Stimulated activated CD8-positive, alpha-beta memory T cell treated with anti-CD3 and anti-CD28 coated beads, Interleukin-15, amount 100 ng/mL, for 24 hours (primary cell): Measurements from ENCODE around the gene HIPK2.
"Not testable (repeated sequence)": the region's sequence is repeated elsewhere in the genome, so short reads cannot be mapped to it uniquely, and the experiment has no call there.

Experiments used
- DNase-seq: peaks from one replicate; pipeline ENCODE4 v3.0.0-alpha.2; 2020; ENCODE audit warnings: low read depth

The HIPK2 gene

DNA sequence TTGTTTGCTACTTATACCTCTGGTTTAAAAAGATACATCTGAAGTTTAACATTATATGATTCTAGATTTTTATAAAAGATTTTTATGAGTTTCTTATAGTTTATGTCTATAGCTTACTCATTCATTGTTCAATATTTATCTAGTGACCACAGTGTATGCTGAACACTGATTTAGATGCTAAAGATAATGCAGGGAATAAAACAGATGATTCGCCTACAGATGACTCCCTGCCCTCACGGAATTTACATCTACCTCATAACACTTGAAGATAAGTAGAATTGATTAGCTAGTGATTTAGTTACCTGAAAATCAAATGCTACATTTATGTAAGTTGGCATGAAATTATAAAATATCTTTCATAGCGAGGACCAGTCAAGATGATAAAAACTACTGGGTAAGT, 105.8 kb downstream of the HIPK2 start:
- no peak for DNase-seq

DNA sequence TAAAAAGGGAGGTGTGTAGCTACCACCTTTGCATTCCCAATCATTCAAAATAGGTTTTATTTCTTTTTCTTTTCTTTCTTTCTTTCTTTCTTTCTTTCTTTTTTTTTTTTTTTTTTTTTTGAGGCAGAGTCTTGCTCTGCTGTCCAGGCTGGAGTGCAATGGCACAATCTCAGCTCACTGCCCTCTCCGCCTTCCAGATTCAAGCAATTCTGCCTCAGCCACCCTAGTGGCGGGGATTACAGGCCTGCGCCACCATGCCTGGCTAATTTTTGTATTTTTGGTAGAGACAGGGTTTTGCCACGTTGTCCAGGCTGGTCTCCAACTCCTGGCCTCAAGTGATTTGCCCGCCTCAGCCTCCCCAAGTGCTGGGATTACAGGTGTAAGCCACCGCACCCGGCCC, 107.1 kb downstream of the HIPK2 start:
- DNase-seq: not testable (repeated sequence)

DNA sequence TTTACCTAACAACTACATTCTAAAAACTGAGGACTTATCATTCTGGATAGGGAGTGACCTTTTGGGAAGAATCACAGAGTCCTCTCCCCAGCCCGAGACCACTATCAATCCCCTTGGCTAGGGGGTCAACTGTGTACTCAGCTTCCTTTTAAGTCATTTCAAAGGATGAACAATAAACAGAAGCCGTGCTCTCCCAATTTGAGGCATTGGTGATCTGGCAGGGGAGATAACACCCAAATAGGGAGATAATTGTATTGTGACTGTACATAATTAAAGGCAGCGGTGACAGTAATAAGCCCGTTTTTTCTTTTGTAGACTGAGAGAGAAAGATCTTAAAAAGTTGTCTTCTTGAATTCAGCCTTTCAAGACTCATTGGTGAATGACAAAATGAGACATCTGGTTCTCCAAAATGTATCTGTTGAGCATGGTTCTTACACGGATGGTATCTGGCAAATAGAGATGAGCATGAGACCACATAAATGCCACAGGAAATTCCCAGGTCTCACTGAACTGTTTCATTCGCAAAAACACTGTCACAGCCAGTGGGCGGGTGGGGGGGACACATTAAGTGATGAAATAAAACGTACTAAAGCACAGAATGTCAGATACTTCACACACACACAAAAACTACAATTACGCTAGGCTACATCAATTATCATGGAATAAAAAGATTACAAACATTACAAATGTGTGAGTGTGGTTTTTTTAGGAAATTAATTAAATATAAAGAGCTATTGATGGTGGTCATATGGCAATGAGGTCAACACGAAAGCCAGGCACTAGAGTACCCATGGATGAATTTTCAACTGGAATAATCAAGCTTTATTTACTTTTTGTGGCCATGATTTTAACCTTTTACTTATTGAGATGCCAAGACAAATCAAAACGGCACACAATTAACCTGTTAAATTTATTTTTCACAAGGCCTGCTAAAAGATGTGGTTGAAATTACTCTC, 108.4 kb downstream of the HIPK2 start:
- no peak for DNase-seq

DNA sequence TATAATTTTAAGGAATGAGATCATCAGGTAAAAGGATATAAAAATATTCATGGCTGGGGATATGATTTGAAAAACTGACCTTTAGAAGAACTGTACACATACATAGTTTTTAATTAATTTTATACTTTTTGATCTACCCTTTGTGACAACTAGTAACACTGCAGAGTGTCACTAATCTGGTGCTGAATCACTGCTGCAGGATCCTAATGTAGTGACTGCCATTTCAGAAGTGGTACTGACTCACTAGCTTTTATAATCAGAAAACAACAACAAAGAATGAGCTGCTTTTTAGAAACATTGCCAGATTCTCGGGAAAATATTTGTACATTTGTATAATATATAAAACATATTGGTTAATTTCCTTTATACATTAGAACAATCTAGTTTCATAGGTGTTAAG, 110.4 kb downstream of the HIPK2 start:
- no peak for DNase-seq

DNA sequence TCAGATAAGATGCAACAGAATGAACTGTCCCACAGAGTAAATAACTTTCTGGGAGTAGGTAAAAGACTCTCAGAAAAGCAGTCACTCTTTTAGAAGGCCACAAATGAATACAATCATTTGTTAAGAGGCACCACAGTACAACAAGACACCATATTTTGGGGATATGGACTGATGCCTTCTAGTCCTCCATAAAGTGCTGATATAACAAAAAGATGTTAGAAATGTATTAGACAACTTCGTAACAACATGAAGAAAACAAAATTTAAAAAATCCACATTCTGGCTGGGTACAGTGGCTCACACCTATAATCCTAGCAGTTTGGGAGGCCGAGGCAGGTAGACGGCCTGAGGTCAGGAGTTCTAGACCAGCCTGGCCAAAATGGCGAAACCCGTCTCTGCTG, 111.3 kb downstream of the HIPK2 start:
- DNase-seq: no peak

DNA sequence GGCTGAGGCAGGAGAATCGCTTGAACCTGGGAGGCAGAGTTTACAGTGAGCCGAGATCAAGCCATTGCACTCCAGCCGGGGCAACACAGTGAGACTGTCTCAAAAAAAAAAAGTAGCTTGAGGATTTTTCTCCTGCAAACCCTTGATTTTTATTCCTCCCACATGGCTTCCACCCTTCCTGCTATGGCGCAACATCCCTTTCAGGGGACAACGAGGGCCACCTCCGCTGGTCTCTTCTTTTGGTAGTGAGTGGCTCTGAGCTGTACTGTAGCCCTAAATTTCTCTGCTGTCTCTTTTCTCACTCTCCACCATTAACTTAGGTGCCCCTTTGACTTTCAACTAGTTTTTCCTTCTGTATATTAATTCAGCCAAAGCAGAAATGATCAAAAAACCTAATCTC, 113.4 kb downstream of the HIPK2 start:
- no peak for DNase-seq

DNA sequence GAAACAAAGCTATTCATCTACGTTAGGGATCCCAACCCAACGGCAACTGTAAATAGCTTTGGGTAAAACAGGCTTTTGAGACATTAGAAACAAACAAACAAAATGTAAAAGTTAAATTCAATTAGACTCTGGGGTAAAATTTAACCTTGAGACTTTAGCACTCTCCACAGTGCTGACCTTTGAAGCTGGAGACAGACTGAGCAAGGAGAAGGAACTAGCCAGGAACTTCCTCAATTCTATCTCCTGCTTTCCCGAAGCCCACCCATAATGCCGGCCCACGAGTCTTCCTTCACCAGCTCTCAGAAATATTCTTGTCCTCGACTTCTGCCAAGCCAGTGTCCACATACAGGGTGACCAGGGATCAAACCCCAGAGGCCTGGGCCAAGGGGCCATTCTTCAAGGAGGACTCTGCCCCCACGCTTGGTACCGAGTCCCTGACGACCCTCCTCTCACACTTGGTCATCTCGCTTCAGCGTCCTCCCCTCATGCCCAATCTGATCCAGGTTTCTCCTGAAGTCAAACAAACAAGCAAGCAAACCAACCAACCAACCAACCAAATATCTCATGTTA, 114.1 kb downstream of the HIPK2 start:
- DNase-seq: no peak

DNA sequence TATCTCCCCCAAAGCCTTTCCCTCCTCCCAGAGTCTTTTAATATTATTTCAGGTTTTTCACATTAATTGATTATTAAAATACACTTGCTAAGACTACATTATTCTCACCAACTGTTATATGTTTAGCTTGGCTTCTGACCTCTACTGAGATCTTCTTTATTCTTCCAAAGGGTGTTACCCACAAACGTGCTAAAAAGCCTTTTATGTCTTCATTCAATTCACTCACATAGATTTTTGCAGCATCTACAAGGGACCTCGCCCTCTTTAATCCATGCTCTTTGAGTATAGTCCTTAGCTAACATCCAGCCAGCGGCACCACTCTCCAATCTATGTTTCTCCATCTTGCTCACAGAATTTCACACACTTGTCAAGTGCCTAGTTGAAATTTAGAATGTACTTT, 115.9 kb downstream of the HIPK2 start:
- no peak for DNase-seq

DNA sequence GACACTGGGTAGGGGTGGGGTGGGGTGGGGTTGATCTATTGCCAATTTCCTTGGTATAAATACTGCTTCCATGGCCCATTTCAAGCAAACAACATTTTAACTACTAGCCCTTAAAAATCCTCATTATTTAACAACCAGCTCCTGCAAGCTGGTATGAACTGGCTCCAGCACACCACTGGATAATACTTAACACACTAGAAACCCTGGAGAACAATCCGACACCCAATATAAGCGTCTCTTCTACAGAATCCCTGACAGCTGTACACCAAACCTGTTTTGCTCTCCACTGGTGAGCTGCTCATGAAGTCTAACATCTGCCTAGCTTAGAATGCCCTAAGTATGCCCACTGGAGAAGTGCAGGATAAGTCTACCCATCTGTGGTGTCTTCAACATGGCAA, 116.8 kb downstream of the HIPK2 start:
- DNase-seq: no peak

DNA sequence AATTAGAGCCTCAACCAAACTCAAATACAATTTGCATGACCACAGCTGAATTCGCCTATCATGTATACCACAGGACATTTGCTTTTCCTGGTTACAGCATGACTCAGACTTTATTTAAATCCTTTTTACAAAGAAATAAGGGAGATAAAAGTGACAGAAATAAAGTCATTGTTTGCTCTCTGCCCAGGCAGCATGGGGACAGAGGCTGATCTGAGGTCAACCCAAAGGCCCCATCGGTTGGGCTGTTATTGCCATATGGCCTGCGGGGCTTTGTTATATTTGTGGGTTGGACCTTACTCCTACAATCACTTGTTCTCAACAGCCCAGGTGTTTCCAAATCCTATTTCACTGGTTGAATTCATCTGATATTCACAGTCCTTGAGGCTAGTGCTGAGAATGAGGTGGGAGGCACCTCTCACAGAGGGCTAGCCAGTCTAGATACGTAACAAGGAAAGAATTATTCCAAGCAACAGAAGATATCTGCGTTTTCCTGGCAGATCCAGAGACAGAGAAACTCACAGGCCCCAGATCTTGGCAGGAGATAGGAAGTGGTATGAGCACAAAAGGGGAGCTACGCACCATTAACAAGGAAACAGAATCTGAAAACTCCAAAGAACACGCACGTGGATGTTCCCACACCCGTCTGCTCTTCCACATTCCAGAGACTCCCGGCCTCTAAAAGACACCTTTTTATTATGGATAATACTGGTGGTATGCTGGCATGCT, 117.3 kb downstream of the HIPK2 start:
- DNase-seq: no peak

DNA sequence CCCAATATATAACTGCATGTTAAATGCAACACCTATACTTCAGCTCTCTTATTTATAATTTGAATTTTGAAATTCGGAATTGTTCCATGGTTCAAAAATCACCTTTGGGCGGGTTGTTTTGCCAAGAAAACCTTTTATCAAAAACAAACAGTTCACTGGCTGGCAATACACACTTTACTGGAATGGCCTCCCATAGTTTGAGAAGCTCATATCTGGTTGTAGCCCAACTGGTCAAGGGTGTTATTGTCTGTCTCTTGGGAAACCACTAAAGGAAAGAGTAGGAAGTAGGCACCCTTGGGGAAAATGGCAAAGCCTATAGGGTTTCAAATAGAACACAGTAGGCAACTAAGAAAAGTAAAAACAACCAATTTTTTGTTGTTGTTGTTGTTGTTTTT, 117.9 kb downstream of the HIPK2 start:
- no peak for DNase-seq

DNA sequence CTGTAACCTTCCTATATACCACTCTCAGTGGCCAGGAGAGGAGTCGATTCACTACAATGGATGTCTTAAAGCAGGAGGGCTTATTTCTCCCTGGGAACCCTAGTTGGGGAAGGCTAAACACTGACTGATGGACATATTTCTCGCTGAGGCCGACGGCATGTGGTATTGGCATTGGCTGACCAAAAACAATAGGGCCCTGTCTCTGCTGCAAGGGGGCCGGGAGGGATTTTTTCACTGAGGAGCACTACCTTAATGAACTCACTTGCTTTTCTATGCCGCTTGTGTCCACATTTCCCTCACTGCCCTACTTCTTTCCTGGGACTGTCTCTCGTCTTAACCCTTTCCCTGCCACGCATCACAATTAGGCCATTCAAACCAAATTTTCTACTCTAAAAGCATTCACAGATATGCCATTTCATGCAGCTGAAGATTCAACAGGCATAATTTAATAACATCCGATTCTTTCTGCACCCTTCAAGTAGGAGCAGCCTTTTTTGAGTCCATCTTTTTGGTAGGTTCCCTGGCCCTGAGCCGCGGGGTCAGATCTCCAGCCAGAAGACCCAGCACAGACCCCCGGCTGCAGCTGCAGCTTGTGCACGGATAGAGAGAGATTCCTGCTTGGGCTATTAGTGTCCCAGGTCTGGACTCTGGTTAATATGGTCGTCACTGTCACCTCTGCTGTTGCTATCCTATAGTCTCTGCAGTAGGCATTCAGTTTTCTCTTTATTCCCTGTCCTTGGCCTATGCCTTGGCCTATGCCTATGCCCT, 118.7 kb downstream of the HIPK2 start:
- no peak for DNase-seq

DNA sequence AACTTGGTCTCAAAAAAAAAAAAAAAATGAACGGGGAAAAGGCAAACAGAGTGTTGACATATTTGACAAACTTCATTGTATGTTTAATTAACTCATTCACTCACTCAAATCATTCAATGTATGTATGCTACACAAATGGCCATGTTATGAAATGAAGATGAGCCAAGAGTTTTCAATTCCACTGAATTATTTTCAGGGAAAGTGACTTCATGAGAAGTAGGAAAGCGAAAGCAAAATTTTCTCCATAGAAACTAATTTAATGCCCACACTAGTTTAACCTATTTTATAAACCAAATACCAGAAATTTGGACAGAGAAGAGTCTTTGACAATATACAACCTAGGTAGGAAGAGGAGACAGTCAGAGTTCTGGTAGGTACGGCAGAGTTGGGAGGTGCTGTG, 119.5 kb downstream of the HIPK2 start:
- DNase-seq: no peak

DNA sequence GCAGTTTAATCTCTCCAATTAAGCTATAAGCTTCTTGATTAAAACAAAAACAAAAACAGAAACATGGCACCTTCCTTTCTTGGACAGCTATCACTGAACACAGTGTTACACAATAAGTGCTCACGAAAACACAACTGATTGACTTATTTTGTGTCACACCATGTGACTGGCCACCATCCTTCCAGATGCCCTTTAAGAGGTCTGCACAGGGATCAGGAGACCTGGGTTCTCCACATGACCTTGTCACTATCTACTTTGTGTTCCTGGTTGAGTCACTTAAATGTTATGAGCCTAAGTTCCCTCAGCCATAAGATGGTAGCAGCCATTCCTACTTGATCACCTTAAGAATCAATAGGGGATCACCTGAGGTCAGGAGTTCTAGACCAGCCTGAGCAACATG, 120.1 kb downstream of the HIPK2 start:
- DNase-seq: no peak

DNA sequence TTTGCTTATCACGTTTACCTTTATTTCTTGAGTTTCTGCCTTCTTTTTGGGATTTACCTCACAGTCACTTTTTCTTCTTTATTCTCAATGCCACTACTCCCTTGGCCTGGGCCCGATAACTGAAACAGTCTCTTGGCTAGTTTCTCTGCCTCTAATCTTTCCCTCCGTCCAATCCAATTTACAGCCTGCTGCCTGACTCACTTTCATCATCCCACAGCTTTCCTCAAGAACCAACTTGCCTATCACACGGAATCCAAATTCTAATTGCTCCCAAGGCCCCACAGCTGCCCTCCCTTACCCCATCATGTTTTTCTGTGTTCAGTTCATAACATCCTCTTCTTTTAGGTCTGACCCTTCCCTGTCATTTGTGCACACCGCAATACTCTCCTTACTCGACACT, 121.4 kb downstream of the HIPK2 start:
- no peak for DNase-seq

DNA sequence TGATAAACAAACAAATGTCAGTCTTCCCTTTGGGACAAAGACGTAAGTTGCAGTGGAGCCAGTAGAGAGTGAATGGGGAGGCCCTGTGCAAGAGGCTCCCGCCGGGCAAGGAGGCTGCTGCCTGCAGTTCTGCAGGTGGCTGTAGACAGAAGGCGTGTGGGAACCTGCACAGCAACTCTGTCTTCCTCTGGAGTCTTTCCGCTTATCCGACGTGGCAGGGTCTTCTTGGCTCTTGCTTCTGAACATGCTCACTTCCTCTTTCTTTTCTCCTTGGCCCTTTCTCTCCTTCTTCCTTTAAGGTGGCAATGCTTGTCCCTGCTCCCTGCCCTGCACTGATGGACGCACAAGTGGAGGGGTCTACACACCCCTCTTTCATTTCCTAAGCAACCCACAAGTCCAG, 122.5 kb downstream of the HIPK2 start:
- no peak for DNase-seq

DNA sequence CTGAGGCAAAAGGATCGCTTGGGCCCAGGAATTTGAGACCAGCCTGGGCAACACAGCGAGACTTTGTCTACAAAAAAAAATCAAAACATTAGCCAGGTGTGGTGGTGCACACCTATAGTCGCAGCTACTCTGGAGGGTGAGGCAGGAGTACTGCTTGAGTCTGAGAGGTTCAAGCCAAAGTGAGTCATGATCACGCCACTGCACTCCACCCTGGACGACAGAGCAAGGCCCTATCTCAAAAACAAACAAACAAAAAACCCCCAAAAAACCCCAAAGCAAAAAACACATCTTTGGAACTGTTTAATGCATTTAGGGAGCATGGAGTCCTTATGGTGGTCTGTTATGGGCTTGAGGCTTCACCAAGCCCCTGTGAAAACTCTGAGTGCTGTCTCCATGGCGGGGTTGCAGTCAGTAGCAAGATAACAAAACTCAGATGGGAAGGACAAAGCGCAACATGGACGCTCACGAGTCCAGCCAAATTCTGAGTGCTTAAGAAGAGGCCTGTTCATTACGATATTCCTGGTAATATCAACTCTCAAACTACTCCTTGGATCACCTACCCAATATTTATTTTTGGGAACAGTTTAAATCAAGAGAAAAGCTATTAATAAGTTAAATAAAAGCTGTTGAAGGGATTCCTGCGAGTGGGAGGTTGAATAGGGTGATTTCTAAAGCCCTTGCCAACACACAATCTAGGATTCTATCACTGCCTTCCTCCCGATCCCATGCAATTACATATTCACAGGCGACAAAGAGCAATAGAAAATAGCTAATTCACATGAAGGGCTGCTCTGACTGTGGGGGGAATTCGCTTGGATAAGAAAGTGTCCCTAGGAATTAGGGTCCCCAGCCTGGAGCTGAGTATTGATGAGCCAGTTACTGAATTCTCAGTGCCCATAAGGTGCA, 123.3 kb downstream of the HIPK2 start:
- no peak for DNase-seq

DNA sequence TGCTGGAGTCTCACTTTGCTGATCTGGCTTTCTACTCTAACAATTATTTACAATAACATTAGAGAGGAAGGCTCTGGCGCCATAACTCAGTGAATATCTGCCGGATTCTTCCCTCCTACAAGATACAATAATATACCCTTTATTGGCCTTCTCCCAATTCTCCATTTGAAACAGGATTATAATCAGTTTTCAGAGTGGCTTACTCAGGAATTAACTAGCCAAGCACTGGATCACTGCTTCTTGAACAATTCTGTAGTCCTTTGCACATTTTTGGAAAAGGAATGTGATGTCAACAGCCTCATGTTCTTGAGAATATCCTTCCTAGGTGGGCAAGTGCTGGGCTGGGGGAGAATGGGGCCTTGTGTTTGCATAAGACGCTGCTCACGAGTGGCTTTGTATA, 125.9 kb downstream of the HIPK2 start:
- no peak for DNase-seq

DNA sequence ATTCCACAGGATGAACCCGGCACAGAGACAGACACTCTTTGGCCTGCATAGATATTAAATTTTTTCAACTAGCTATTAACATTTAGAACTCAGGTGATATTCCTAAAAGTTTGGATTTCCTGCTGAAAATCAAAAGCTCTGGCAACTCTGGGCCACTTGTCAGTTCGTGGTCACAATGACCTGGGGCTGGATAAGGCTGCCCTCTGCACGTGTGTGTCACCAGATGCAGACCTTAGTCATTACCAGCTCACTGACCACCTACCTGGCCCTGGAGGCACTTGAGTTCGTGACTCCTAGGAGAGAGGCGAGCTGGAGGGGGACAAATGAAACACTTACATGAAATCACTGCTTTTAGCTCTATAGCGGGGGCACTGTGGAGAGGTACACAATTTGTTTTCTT, 126.5 kb downstream of the HIPK2 start:
- DNase-seq: no peak

DNA sequence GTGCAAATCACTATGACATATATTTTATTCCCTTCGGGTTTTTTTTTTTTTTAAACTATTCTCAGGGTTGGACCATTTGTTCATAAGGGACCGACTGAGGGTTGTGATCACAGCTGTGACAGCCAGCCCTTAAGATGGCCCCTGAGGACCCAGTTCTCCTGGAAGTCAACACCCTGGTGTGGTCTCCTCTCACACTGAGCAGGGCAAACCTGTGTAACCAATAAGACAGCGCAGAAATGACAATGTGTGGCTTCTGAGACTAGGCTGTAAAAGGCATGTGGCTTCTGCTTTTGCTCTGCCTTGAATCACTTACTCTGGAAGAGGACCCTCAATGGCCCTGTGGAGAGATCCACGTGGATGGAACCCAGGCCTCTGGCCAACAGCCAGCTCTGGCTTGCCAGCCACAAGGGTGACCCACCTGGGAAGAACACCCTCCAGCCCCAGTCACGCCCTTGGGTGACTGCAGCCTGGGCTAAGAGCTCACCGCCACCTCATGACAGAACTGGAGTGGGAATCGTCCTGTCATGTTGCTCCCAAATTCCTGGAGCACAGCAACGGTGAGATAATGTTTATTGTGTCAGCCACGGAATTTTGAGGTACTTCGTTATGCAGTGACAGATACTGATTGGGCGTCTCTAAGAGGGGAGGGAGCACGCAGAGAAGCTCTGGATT, 127.2 kb downstream of the HIPK2 start:
- DNase-seq: no peak

DNA sequence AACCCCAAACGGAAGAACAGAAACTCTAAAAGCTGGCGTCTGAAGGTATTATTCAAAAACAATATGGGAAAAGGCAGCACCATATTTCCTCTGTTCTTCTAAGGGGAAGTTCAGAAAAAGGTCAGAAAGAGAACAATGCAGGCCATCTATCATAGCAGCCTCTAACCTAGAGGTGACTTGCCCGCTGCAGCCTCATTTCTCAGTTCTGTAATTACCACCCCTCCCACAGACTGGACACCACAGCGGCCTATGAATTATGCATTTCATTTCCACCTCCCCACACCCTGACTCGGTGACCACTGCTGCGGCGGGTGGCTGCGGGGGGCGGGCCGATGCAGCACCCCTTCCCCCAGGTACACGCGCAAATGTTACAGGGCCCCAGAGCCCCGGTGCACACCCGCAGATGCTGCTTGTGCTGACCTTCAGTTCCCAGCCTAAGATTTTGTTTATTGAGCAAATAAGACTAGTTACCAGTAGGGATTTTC, 128.8 kb downstream of the HIPK2 start:
- no peak for DNase-seq
